Dedifferentiated amniotic fluid mesenchymal stem cell (primary cell): ENCODE data around the gene SLC22A3.
"Not testable (repeated sequence)": the region's sequence is repeated elsewhere in the genome, so short reads cannot be mapped to it uniquely, and the experiment has no call there.

Experiments used
- DNase-seq: peaks from one replicate; pipeline ENCODE4 v3.0.0-alpha.2; 2016; ENCODE audit errors: extremely low spot score

SLC22A3 gene

GRCh38 chr6:160348223-160349019 is at the start of gene SLC22A3:
Gene SLC22A3, plus strand, starts transcription at chr6:160348378. Its CDS starts 42 bp downstream, at chr6:160348420.
- DNase-seq: no peak

GRCh38 chr6:160299559-160299958 is 48.6 kb upstream of the SLC22A3 start:
- DNase-seq: no peak

- DNase-seq: no peak
These were observed 48.0 kb upstream of the SLC22A3 start for GRCh38 chr6:160300076-160300695.

GRCh38 chr6:160301339-160301738 is 46.8 kb upstream of the SLC22A3 start:
- DNase-seq: no peak

GRCh38 chr6:160302431-160303082 is 45.6 kb upstream of the SLC22A3 start:
- DNase-seq: not testable (repeated sequence)

GRCh38 chr6:160303806-160304205 is 44.4 kb upstream of the SLC22A3 start:
- no peak for DNase-seq

- DNase-seq: no peak
These were observed 42.1 kb upstream of the SLC22A3 start for GRCh38 chr6:160305926-160306713.

GRCh38 chr6:160309718-160310117 is 38.5 kb upstream of the SLC22A3 start:
- no peak for DNase-seq

GRCh38 chr6:160312900-160313299 is 35.3 kb upstream of the SLC22A3 start:
- DNase-seq: no peak

GRCh38 chr6:160315310-160315709 is 32.9 kb upstream of the SLC22A3 start:
- DNase-seq: no peak

GRCh38 chr6:160316261-160316660 is 31.9 kb upstream of the SLC22A3 start:
- no peak for DNase-seq

- DNase-seq: no peak
These were observed 28.9 kb upstream of the SLC22A3 start for GRCh38 chr6:160319246-160319645.

GRCh38 chr6:160321729-160322505 is 26.3 kb upstream of the SLC22A3 start:
- no peak for DNase-seq

GRCh38 chr6:160327981-160328380 is 20.2 kb upstream of the SLC22A3 start:
- DNase-seq: no peak

GRCh38 chr6:160328447-160328846 is 19.7 kb upstream of the SLC22A3 start:
- no peak for DNase-seq

- DNase-seq: no peak
These were observed 19.0 kb upstream of the SLC22A3 start for GRCh38 chr6:160329188-160329587.

GRCh38 chr6:160330619-160331018 is 17.6 kb upstream of the SLC22A3 start:
- DNase-seq: no peak

GRCh38 chr6:160331204-160331603 is 17.0 kb upstream of the SLC22A3 start:
- DNase-seq: no peak

GRCh38 chr6:160331753-160332152 is 16.4 kb upstream of the SLC22A3 start:
- DNase-seq: no peak

GRCh38 chr6:160333101-160333500 is 15.1 kb upstream of the SLC22A3 start:
- DNase-seq: no peak

GRCh38 chr6:160333841-160334240 is 14.3 kb upstream of the SLC22A3 start:
- no peak for DNase-seq
